SH-SY5Y (cell line): ENCODE data around the gene OCA2.

Experiments
- GATA2 ChIP-seq: IDR thresholded peaks from 2 replicates; pipeline ENCODE4 v1.6.1; 2011; ENCODE audit warnings: mild to moderate bottlenecking, low read depth, low read length
- GATA3 ChIP-seq: IDR thresholded peaks from 2 replicates; pipeline ENCODE4 v1.6.1; 2011; ENCODE audit warnings: low read depth, mild to moderate bottlenecking, low read length, moderate library complexity

GRCh38 chr15:28107904-28108275 is 8.8 kb upstream of the OCA2 start:
- no peak for TF ChIP-seq GATA2
- TF ChIP-seq GATA3 = no peak
